Measurements from ENCODE around the gene EVC.

The EVC gene

DNA sequence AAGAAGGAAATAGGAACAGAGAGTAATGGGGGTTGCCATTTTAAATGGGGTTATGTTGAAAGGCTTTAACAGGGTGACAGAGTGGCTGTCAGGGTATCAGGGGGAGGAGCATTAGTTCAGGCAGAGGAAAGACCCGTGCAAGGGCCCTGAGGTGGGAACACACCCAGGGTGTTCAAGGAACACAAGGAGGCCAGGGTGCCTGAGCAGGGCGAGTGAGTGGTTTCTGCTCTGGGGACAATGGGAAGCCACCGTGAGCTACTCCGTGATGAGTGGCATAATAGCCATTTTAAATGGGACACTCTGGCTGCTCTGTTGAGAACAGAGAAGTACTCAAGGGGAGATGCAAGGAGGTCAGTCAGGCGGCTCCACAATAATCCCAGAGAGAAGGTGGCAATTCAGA is 7.2 kb upstream of the EVC start:
- TF ChIP-seq GATA3 (IDR thresholded peaks at IDR 0.05; ENCODE audit: low read depth, low read length) = no peak
- no peak for TF ChIP-seq GATA2 (IDR thresholded peaks at IDR 0.05; ENCODE audit: low read depth, low read length)

DNA sequence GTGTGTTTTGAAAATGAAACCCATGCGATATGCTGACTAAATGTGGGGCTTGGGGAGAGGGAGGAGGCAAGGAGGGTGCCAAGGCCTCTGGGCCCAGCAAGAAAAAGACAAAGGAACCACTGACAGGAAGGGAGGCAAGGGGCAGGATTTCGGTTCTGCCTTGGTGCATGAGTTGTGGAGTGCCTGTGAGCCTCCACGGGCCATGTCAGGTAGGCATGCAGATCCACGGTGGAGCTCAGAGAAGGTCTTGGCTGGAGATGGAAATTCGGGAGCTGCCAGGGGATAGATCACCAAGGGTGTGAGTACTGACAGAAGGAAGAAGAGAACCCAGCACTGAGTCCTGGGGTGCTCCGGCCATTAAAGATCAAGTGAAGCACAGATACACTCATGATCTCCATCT is 6.7 kb upstream of the EVC start:
- no peak for TF ChIP-seq GATA3 (IDR thresholded peaks at IDR 0.05; ENCODE audit: low read depth, low read length)
- no peak for TF ChIP-seq GATA2 (IDR thresholded peaks at IDR 0.05; ENCODE audit: low read depth, low read length)

DNA sequence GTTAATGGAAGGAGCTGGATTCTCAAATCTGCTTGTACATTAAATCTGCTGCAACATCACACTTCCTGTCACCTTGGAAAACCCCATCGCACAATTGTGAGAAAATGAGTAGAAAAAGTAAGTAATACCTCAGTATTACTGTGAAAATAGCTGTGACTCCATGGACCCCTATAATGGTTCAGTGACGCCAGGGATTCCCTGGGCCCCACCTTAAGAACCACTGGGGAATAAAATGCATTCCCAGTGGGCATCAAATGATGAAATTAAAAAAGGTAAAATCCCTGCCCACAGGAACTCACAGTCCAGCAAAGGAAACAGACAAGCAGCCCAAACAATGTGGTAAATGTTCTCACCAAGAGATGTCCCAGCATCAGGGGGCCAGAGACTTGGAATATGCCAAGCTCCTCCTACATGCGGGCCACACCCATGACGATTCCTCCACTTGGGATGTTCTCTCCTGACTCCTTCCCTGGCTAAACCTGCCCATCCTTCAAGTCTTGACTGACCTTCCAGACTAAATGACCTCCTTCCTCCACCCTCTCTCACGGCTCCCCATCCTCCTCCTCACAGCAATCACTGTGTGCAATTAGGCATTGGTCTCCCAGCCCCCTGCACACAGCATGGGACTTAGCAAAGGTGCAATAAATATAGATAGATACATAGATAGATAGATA is 5.2 kb upstream of the EVC start:
- TF ChIP-seq GATA2 (IDR thresholded peaks at IDR 0.05; ENCODE audit: low read depth, low read length) (no peak; the same call in 1 of the 2 replicates), GATA3 (IDR thresholded peaks at IDR 0.05; ENCODE audit: low read depth, low read length) (no peak)

DNA sequence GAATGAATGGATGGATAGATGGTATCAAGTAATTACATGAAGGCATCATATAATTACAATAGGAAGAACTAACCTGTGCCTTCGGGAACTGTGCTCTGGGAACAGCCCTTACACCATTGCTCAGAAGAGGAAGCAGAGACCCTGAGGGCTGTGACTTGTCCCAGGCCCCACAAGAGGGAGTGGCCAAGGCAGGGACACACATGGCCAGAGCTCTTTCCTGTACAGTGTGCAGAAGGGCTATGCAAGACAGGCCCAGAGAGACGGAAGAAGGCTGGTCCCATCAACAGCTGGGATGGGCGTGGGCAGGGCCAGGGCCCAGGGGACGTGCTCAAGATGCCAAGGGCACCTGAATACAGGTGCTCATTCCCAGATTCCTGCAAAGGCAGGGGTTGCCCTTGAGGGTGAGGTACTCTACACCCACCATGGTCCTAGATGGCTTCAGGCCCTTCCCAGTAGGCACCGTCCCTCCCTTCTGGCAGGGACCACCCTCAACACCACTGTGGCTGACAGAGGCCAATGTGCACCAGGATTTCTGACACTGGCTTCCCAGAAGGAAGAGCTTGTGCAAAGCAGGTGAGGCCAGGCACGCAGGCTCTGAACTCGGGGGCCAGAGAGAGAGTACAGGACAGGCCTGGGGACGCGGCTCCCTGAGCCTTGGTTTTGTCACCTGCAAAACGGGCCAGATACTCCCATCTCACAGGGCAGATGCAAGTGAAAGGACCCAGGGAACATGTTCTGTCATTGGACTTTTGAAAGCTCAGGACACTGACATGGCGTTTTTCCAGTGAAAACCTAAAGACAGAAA is 4.3 kb upstream of the EVC start:
- no peak for TF ChIP-seq GATA3 (IDR thresholded peaks at IDR 0.05; ENCODE audit: low read depth, low read length)
- TF ChIP-seq GATA2 (IDR thresholded peaks at IDR 0.05; ENCODE audit: low read depth, low read length) = no peak

DNA sequence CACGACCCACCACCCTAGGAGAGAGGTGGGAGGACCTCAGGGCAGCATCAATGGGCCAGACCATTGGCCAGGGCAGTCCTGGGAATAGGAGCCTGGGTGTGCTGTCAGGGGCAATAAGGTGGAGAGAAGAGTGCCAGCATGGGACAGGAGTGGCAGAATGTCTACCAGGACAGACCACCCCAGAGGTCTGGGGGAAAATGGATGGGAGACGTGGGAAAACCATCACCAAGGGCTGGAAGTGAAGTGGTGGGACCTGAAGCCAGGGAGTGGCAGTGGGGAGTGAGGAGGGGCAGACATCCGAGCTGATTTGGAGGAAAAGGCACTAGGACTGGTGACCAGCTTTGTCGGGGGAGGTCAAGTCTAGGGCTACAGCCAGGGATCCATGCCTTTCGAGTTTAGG is 3.6 kb upstream of the EVC start:
- TF ChIP-seq GATA3 (IDR thresholded peaks at IDR 0.05; ENCODE audit: low read depth, low read length) (no peak), GATA2 (IDR thresholded peaks at IDR 0.05; ENCODE audit: low read depth, low read length) (no peak)

DNA sequence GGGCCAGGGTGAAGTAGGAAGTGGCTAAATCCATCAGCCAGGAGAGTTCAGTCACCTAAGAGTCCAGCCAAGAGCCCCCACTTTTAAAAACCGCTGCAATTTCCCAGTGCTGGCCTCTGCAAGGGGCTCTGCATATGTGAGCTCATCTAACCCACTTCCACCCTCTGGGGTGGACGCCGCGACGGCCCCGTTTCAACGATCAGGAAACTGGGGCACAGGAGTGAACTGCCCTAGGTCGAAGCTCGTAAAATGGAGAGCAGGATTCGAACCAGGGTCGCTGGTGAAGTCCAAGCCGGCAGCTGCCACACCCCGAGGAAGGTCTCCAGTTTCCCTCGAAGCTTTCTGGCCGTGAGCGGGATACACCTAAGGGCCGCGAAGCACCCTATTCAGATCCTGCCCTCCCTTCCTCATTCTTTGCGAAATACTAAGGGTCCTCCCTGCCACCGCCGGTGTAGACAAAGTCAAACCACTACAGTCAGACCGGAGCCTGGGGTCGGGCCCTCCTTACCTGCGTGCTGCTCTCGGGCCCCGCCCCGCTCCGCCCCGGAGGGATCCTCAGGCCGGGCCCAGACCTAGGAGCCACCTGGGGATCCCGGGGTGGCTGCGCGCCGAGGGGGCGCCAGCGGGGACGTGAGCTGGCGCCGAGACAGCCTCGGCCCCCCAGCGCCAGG is 3.1 kb upstream of the EVC start:
- no peak for TF ChIP-seq GATA2 (IDR thresholded peaks at IDR 0.05; ENCODE audit: low read depth, low read length)
- TF ChIP-seq GATA3 (IDR thresholded peaks at IDR 0.05; ENCODE audit: low read depth, low read length) = no peak

DNA sequence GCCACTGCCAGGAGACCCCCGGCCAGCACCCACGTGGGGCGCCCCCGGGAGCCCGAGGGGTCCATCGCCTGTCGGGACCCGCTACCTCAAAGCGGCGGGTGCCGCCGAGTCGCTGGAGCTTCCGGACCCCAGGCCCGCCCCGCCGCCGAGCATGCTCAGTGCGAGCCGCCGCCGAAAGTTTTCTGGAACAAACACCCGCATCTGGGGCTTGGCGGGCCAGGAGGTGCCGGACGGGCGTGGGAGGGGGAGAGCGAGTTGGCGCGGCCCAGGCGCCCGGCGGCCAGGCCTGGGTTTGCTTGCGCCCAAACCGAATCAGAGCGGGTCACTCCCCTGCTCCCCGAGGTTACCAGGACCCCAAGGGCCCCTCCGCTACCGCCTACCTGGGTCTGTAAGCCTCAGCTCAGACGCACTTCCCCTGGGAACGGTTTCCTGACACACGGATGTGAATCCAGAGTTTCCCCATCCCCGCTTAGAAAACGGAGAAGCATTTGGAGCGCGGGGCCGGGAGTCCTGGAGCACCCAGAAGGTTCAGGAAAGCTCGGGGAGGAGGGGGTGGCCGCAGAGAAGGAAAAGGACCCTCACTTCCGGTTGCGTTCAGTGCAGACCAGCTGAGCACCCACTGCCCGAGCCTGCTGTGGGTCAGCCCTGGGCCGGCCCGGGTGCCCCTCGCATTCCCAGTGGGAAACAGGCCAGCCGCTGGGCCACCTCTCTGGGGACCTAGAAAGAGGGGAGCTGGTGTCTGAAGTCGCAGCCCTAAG is 2.4 kb upstream of the EVC start, which contains the start of gene EVC2:
EVC2 (minus strand) TSS at position 111 of the 758 bp plus-strand sequence; CDS start at position 65, 46 bp downstream.
- TF ChIP-seq GATA3 (IDR thresholded peaks at IDR 0.05; ENCODE audit: low read depth, low read length) = no peak
- no peak for TF ChIP-seq GATA2 (IDR thresholded peaks at IDR 0.05; ENCODE audit: low read depth, low read length)

DNA sequence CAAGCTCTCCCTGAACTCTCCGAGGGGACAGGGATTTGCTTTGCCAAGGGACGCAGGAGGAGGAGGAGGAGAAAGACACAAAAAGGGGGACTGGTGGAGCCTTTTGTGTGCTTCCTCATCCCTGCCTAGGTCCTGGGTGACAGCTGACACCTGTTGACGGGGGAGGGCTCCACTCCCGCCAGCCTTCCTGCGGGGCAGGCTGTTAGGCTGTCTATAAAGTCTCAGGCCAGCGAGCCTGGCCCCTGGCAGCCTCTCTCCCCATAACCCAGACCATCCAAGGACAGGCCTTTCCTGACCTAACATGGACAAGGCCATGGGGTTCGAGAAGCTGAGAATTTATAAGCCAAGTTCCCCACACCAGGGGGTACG is 1.8 kb upstream of the EVC start:
- no peak for TF ChIP-seq GATA3 (IDR thresholded peaks at IDR 0.05; ENCODE audit: low read depth, low read length)
- TF ChIP-seq GATA2 (IDR thresholded peaks at IDR 0.05; ENCODE audit: low read depth, low read length) = no peak

DNA sequence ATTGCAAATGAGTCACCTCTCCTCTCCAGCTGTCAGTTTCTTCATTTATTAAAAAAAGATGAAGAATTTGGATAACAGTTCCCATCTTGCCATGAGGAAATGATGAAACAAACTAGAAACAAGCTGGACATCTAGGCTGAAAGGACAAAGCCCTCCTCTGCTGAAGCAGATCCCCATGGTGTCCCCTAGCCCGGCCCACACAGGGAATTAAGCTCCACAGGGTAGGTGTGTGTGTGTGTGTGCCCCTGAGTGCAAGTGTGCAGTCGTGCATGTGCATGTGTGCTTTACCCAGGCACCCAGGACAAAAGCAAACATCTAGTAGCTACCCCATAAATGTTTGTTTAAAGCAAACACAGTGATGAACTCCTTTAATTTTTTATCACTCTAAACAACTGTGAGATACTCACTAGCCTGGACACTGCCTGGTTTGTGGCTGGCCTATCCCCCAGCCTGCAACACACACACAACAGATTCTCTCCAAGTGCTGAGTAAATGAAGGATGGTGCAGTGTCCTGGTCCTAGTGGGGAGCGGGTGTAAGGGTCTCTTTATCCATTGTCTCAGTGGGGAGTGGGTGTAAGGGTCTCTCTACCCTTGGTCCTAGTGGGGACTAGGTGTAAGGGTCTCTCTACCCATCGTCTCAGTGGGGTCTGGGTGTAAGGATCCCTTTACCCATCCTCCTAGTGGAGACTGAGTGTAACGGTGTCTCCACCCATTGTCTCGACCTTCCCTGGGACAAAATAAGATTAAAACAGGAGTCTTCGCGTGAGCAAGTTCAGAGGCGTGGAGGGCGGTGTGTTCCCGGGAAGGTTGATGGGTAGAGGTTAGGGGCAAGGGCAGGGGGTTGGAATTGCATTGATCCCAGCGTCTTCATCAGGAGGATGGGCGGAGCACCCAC is 688 bp upstream of the EVC start:
- TF ChIP-seq GATA3 (IDR thresholded peaks at IDR 0.05; ENCODE audit: low read depth, low read length) = no peak
- no peak for TF ChIP-seq GATA2 (IDR thresholded peaks at IDR 0.05; ENCODE audit: low read depth, low read length)

DNA sequence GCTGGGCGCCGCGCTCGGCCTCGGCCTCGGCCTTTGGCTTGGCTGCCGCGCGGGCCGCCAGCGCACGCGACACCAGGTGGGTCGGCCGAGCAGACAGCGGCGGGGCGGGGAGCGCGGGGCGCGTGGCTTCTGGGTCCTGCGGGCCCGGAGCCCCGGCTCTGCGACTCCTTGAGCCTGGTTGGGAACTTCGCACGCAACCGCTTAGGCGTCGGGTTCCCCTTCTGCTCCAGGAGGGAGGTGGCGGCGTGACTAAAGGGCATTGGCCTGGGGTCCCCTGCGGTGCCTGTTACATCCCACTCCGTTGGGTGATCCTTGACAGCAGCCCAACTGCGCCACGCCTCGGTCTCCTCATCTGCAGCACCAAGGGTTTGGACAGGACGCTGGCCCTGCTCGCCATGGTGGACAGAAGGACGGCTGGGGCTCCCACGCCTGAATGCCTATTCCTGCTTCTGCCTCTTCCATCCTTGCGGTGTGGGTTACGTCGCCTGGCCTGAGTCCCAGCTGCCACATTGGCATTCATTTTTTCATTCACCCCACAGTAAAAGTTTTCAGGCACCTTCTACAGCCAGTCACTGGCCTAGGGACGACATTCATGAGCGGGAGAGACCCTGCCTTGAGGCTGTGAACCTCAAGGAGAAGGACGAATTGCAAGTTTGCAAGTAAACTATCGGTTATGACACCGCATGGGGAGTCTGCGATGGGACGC is 631 bp downstream of the EVC start:
- TF ChIP-seq GATA3 (IDR thresholded peaks at IDR 0.05; ENCODE audit: low read depth, low read length) = no peak
- no peak for TF ChIP-seq GATA2 (IDR thresholded peaks at IDR 0.05; ENCODE audit: low read depth, low read length)

DNA sequence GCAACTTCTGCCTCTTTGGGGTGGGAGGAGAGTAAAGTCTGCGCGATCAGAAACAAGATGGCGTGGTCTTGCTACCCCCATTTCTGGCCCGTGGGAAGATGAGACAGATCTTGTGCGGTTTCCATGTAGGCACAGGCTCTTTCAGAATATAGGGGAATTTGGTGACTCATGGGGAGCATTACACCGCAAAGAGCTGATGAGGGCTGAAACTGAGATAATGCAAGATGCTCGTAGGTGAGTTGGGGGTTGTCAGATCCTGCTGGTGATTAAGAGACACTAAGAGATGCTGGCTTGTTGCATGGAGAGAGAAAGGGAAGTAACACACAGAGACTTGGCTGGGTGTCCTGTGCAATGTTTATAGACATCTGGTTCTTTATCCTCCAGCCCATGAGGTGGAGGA is 1.5 kb downstream of the EVC start:
- TF ChIP-seq GATA3 (IDR thresholded peaks at IDR 0.05; ENCODE audit: low read depth, low read length) (no peak), GATA2 (IDR thresholded peaks at IDR 0.05; ENCODE audit: low read depth, low read length) (no peak)

DNA sequence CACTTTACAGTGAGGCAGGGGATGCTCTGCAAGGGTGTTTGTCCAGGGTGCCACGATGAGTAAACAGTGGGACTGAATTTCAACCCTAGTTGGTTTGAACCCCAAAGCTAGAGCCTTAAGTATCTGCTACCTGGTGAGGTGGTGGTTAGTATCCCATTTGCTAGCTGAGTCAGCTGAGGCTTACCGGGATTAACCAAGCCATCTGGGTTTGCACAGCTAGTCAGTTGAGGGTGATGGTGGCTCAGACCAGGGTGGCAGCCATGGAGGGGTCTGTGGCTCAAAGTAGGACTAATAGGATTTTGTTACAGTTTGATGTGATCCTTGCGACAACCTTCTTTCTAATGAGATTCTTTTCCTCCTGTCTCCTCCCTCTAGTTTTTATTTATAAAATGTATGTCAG is 1.9 kb downstream of the EVC start:
- TF ChIP-seq GATA3 (IDR thresholded peaks at IDR 0.05; ENCODE audit: low read depth, low read length) = no peak
- no peak for TF ChIP-seq GATA2 (IDR thresholded peaks at IDR 0.05; ENCODE audit: low read depth, low read length)

All from SH-SY5Y (cell line).